Upper lobe of right lung (tissue), 1 donor: Measurements from ENCODE around the gene PRR5. TPM values are rescaled to one million over a fixed set of nuclear protein-coding genes. Genes with fewer than 3 reads are reported as not detected.

Source experiments
- ATAC-seq: fragments of 200-7000 bp; cut with Tn5 transposase; one replicate; pipeline ENCODE4 v1.9.1; 2020; ENCODE audit warnings: mild to moderate bottlenecking, moderate library complexity
- DNase-seq: peaks from one replicate; pipeline ENCODE4 v3.0.0-alpha.2; 2020
- H3K27ac ChIP-seq: fragments of 200-600 bp; one replicate; pipeline ENCODE4 v1.8.0; 2022
- H3K27me3 ChIP-seq: fragments of 200-600 bp; one replicate; pipeline ENCODE4 v1.8.0; 2022; ENCODE audit warnings: mild to moderate bottlenecking
- H3K36me3 ChIP-seq: fragments of 200-600 bp; one replicate; pipeline ENCODE4 v1.8.0; 2022
- H3K4me1 ChIP-seq: fragments of 200-600 bp; one replicate; pipeline ENCODE4 v1.8.0; 2022
- H3K4me3 ChIP-seq: fragments of 200-600 bp; one replicate; pipeline ENCODE4 v1.8.0; 2022; ENCODE audit warnings: mild to moderate bottlenecking
- H3K9me3 ChIP-seq: fragments of 200-600 bp; one replicate; pipeline ENCODE4 v1.8.0; 2022
- intact Hi-C: fragments of 100-400 bp; cut with DNase I; formaldehyde crosslinking; loops from one replicate; pipeline ENCODE4 v1.11.0; 2022
- total RNA-seq: library from RNA; stranded (reverse); fragmentation: NEBNext Ultra II Directional; extraction: Animal tissue kit (Norgen Biotek cat#: 25700); gene quantifications from one replicate; pipeline ENCODE4 v1.2.1, GENCODE V29; 2021
- TF ChIP-seq, protein P1 (sequence below): fragments of 200-600 bp; IDR thresholded peaks from one replicate; pipeline ENCODE4 v1.8.0; 2022; ENCODE audit warnings: antibody characterized with exemption
- donor health status: DM: no; HTN: yes; CAD: no; lungs with severe emphysema.

Gene PRR5
- total RNA-seq, 1 donor from 2014 or later, result 13.6 TPM

DNA sequence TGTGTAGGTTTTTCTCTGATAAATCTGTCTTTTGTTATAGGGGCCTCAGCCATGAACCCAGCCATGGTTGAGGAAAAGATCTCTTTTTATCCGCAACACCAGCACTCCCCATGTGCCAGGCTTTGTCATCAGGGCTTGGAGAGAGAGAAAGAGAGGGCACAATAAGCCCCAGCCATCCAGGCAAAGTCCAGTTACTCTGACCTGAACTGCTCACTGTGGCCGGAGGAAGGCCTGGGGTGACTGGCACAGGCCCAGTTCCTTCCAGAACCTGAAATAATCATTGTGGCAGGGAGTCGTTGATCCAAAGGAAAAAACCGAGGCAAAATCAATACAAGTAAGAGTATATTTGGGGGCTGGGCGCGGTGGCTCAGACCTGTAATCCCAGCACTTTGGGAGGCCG lies 46.5 kb downstream of the PRR5 start:
- H3K27ac ChIP-seq, result no peak overlapping the region
- TF ChIP-seq, protein P1, sequence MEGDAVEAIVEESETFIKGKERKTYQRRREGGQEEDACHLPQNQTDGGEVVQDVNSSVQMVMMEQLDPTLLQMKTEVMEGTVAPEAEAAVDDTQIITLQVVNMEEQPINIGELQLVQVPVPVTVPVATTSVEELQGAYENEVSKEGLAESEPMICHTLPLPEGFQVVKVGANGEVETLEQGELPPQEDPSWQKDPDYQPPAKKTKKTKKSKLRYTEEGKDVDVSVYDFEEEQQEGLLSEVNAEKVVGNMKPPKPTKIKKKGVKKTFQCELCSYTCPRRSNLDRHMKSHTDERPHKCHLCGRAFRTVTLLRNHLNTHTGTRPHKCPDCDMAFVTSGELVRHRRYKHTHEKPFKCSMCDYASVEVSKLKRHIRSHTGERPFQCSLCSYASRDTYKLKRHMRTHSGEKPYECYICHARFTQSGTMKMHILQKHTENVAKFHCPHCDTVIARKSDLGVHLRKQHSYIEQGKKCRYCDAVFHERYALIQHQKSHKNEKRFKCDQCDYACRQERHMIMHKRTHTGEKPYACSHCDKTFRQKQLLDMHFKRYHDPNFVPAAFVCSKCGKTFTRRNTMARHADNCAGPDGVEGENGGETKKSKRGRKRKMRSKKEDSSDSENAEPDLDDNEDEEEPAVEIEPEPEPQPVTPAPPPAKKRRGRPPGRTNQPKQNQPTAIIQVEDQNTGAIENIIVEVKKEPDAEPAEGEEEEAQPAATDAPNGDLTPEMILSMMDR, result no peak
- no peaks in the 10 kb centered on the region for H3K9me3 ChIP-seq
- H3K4me1 ChIP-seq, result peaks cover 9% of the 10 kb centered on the region
- H3K36me3 ChIP-seq, result no peaks in the 10 kb centered on the region
- no peak overlapping the region for H3K4me3 ChIP-seq
- no peak for DNase-seq
- peaks cover 23% of the 10 kb centered on the region for H3K27me3 ChIP-seq
- intact Hi-C loops, result no loop called here
- ATAC-seq, result no peak

DNA sequence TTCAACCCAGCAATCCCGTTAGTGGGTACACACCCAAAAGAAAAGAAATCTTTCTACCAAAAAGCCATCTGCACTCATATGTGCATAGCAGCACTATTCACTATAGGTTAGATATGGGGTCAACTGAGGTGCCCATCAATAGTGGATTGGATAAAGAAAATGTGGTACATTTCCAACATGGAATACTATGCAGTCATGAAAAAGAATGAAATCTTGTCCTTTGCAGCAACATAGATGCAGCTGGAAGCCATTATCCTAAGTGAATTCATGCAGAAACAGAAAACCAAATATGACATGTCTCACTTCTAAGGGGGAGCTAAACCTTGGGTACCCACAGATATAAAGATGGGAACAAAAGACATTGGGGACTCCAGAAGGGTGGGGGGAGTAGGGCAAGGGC lies 48.5 kb downstream of the PRR5 start:
- no peak for DNase-seq

DNA sequence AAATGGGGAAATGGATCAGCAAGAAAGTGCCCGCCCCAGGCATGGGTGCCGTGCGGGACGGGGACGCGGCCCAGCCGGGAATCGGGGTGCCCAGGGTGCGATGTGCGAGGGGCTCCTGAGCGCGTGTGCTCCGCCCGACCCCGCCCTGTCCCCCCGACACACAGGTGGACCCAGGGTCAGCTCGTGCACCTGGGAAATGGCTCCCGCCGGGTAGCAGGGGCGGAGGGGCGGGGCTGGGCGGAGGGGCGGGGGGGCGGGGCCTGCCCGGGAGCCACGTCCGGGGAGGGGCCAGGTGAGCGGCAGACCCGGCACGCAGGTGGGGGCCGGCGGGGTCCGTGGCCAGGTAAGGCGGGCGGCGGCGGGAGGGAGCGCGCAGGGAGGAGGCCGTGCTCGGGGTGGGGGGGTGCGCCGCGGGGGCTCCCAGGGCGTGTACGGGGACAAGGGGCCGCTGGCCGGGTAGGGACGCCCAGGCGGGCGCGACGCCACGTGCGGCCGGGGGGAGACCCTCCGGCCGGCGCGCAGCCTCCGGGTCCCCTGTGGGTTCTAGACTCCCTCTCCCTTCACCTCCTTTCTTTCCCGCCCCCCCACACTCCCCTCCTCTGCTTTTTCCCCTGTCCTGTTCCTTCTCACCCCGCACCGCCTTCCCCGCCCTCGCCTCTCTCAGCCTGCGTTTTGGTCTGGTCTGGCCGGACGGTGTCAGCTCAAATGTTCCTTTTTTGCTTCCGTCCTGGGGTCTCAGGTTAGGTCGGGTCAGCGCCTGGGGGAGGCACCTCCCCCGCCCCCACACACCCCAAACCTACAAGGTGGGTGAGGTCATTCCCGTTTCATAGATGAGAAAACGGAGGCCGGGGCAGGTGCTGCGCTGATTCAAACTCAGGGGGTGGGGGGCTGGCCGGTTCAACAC lies 50.5 kb downstream of the PRR5 start, which contains the start of gene ARHGAP8:
TSS of gene ARHGAP8 (plus strand) at position 291 of the 904 bp plus-strand sequence. CDS start 33,953 bp downstream, outside the sequence.
- H3K36me3 ChIP-seq, result no peaks in the 10 kb centered on the region
- H3K27ac ChIP-seq, result peak within 1 kb of the TSS; percentile 58
- intact Hi-C loops, result no loop called here
- H3K4me1 ChIP-seq, result no peaks in the 10 kb centered on the region
- DNase-seq (peak; percentile 87), ATAC-seq (peak; percentile 90)
- H3K9me3 ChIP-seq, result no peaks in the 10 kb centered on the region
- peaks cover 35% of the 10 kb centered on the region for H3K27me3 ChIP-seq
- H3K4me3 ChIP-seq, result peak within 1 kb of the TSS; percentile 40
- TF ChIP-seq, protein P1, result no peak

More for the DNA sequence above, 48.5 kb downstream of the PRR5 start:
- intact Hi-C loops, result no loop called here
- H3K4me1 ChIP-seq, result peaks cover 9% of the 10 kb centered on the region
- H3K9me3 ChIP-seq, result no peaks in the 10 kb centered on the region
- H3K4me3 ChIP-seq, result no peak overlapping the region
- H3K36me3 ChIP-seq, result no peaks in the 10 kb centered on the region
- no peak overlapping the region for H3K27ac ChIP-seq
- ATAC-seq, result no peak
- TF ChIP-seq, protein P1, result no peak
- H3K27me3 ChIP-seq, result peaks cover 32% of the 10 kb centered on the region

DNA sequence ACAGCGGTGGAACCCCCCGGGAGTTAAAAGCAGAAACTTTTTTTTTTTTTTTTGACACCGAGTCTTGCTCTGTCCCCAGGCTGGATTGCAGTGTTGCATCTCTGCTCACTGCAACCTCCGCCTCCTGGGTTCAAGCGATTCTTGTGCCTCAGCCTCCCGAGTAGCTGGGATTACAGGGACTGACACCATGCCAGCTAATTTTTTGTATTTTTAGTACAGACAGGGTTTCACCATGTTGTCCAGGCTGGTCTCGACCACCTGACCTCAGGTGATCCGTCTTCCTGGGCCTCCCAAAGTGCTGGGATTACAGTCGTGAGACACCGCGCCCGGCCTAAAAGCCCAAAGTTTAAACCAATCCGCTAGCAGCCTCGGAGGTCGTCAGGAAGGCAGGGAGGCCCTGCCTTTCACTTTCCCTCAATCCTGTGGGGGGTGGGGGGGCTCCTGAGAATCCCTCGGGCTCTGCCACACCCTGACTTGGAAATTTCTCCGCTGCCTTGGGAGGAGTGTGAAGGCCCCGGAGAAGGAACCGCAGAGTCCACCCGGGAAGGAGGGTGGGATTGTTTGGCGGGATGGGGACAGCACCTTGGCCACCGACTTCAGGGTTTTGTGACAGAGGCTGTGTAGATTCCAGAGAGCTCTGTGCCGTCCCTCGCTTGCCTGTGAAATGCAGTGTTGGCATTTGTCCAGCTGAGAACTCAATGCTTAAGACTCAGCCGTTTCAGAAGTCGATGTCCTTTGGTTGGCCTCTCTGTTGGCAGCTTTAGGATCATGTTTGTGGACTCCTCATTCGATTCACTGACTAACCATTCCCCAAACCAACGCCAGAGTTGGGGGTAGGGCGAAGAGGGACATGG lies 51.4 kb downstream of the PRR5 start:
- TF ChIP-seq, protein P1, result no peak
- intact Hi-C loops, result no loop called here
- no peaks in the 10 kb centered on the region for H3K9me3 ChIP-seq
- peak overlapping the region; percentile 58 for H3K27ac ChIP-seq
- DNase-seq (no peak), ATAC-seq (peak; percentile 36)
- H3K4me1 ChIP-seq, result no peaks in the 10 kb centered on the region
- H3K4me3 ChIP-seq, result peak overlapping the region; percentile 40
- H3K27me3 ChIP-seq, result peaks cover 35% of the 10 kb centered on the region
- H3K36me3 ChIP-seq, result no peaks in the 10 kb centered on the region

DNA sequence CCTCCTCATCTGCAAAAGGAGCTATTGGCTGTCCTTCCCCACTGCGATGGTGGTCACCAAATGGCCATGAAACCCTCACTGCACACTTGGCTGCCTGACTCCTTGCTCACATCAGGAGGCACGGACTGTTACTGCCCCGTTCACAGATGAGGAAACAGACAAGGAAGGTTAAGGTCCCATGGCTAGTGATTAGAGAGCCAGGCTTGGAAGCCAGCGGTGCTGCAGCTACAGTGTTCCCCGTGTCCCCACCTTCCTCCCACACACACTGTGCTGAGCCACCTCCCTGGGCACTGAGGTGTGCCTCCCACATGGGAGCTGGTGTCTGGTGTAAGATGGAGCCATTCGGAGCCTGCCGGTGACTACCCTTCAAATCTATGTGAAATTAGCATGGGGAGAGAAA lies 53.0 kb downstream of the PRR5 start:
- no peak for ATAC-seq
- intact Hi-C loops, result no loop called here
- H3K9me3 ChIP-seq, result no peaks in the 10 kb centered on the region
- peaks cover 35% of the 10 kb centered on the region for H3K27me3 ChIP-seq
- no peaks in the 10 kb centered on the region for H3K4me1 ChIP-seq
- no peak overlapping the region for H3K27ac ChIP-seq
- H3K4me3 ChIP-seq, result no peak overlapping the region
- TF ChIP-seq, protein P1, result no peak
- no peak for DNase-seq
- H3K36me3 ChIP-seq, result no peaks in the 10 kb centered on the region
